WTC11 (cell line): ENCODE measurements around the gene DOK5. TPM values are rescaled to one million over a fixed set of nuclear protein-coding genes. Genes with fewer than 3 reads are reported as not detected.

Experiments used
- ATAC-seq: fragments of 200-7000 bp; cut with Tn5 transposase; 2 replicates; pipeline ENCODE4 v1.10.0; 2021; ENCODE audit warnings: mild to moderate bottlenecking, moderate library complexity
- CTCF ChIA-PET: fragments of 300-600 bp; sonication (Branson Sonifier 250); formaldehyde crosslinking; loops from one replicate; lab custom pipeline; 2021; ENCODE audit warnings: antibody characterized with exemption; lab: Charles Lee
- POLR2A ChIA-PET: fragments of 350-600 bp; sonication (Branson Sonifier 250); formaldehyde crosslinking; loops from one replicate; lab custom pipeline; 2021; ENCODE audit warnings: antibody characterized with exemption; lab: Charles Lee
- DNase-seq: peaks from one replicate; pipeline ENCODE4 v3.0.0; 2021; ENCODE audit warnings: low spot score
- H3K27ac Mint-ChIP-seq: 2 replicates; pipeline ENCODE4 v1.8.0; 2021; ENCODE audit warnings: mixed read lengths
- H3K27me3 Mint-ChIP-seq: 2 replicates; pipeline ENCODE4 v1.8.0; 2021; ENCODE audit warnings: low read depth, mild to moderate bottlenecking, moderate library complexity, mixed read lengths
- H3K36me3 Mint-ChIP-seq: 2 replicates; pipeline ENCODE4 v1.8.0; 2021; ENCODE audit warnings: mixed read lengths
- H3K4me1 Mint-ChIP-seq: 2 replicates; pipeline ENCODE4 v1.8.0; 2022; ENCODE audit warnings: mixed read lengths
- H3K4me3 Mint-ChIP-seq: 2 replicates; pipeline ENCODE4 v1.8.0; 2021; ENCODE audit warnings: mild to moderate bottlenecking, moderate library complexity, mixed read lengths
- H3K9me3 Mint-ChIP-seq: 2 replicates; pipeline ENCODE4 v1.8.0; 2021; ENCODE audit warnings: mixed read lengths
- ATF1 ChIP-seq: sonication (generic); formaldehyde crosslinking; IDR thresholded peaks from 2 replicates; pipeline ENCODE4 v1.8.1; 2023; ENCODE audit warnings: mild to moderate bottlenecking, moderate library complexity, missing genetic modification reagents
- CDX4 ChIP-seq: fragments of 250-450 bp; sonication (Bioruptor Pico); IDR thresholded peaks from 2 replicates; pipeline ENCODE4 v1.9.0; 2021; ENCODE audit warnings: moderate library complexity, mild to moderate bottlenecking, inconsistent platforms, borderline replicate concordance
- E2F1 ChIP-seq: sonication (generic); formaldehyde crosslinking; IDR thresholded peaks from 2 replicates; pipeline ENCODE4 v1.8.0; 2022; ENCODE audit warnings: mild to moderate bottlenecking, missing genetic modification reagents
- E2F4 ChIP-seq: sonication (generic); formaldehyde crosslinking; IDR thresholded peaks from 2 replicates; pipeline ENCODE4 v1.8.1; 2022; ENCODE audit warnings: low read depth, mild to moderate bottlenecking, moderate library complexity, missing genetic modification reagents, borderline replicate concordance
- EMX1 ChIP-seq: fragments of 250-450 bp; sonication (Bioruptor Pico); IDR thresholded peaks from 2 replicates; pipeline ENCODE4 v1.8.0; 2021; ENCODE audit warnings: mild to moderate bottlenecking
- ETV6 ChIP-seq: sonication (generic); formaldehyde crosslinking; IDR thresholded peaks from 2 replicates; pipeline ENCODE4 v1.8.1; 2022; ENCODE audit warnings: mild to moderate bottlenecking, missing genetic modification reagents
- GABPB1 ChIP-seq: sonication (generic); formaldehyde crosslinking; IDR thresholded peaks from 2 replicates; pipeline ENCODE4 v1.8.1; 2023; ENCODE audit warnings: mild to moderate bottlenecking, missing genetic modification reagents
- HMGA2 ChIP-seq: fragments of 250-450 bp; sonication (Bioruptor Pico); IDR thresholded peaks from 2 replicates; pipeline ENCODE4 v1.4.0; 2021; ENCODE audit warnings: mild to moderate bottlenecking, moderate library complexity
- IRF2 ChIP-seq: sonication (generic); formaldehyde crosslinking; IDR thresholded peaks from 2 replicates; pipeline ENCODE4 v1.8.0; 2022; ENCODE audit warnings: low read depth, missing genetic modification reagents, borderline replicate concordance
- NR1H2 ChIP-seq: sonication (generic); formaldehyde crosslinking; IDR thresholded peaks from 2 replicates; pipeline ENCODE4 v1.9.0; 2021; ENCODE audit warnings: mild to moderate bottlenecking, moderate library complexity, missing genetic modification reagents
- OVOL2 ChIP-seq: fragments of 250-450 bp; sonication (Bioruptor Pico); IDR thresholded peaks from 2 replicates; pipeline ENCODE4 v1.9.0; 2021; ENCODE audit warnings: mild to moderate bottlenecking, borderline replicate concordance
- SMAD4 ChIP-seq: sonication (generic); formaldehyde crosslinking; IDR thresholded peaks from 2 replicates; pipeline ENCODE4 v1.8.0; 2022; ENCODE audit warnings: mild to moderate bottlenecking, missing genetic modification reagents
- SOX15 ChIP-seq: fragments of 250-450 bp; sonication (Bioruptor Pico); IDR thresholded peaks from 2 replicates; pipeline ENCODE4 v1.9.0; 2021; ENCODE audit warnings: mild to moderate bottlenecking
- TCF7 ChIP-seq: sonication (generic); formaldehyde crosslinking; IDR thresholded peaks from 2 replicates; pipeline ENCODE4 v1.8.0; 2022; ENCODE audit warnings: mild to moderate bottlenecking, low read depth, missing genetic modification reagents, moderate library complexity
- TEAD1 ChIP-seq: sonication (generic); formaldehyde crosslinking; IDR thresholded peaks from 2 replicates; pipeline ENCODE4 v1.8.0; 2022; ENCODE audit warnings: mild to moderate bottlenecking, missing genetic modification reagents
- ZBTB43 ChIP-seq: sonication (generic); formaldehyde crosslinking; IDR thresholded peaks from 2 replicates; pipeline ENCODE4 v1.8.1; 2023; ENCODE audit warnings: mild to moderate bottlenecking, missing genetic modification reagents
- ZNF121 ChIP-seq: sonication (generic); formaldehyde crosslinking; IDR thresholded peaks from 2 replicates; pipeline ENCODE4 v1.8.0; 2023; ENCODE audit warnings: missing genetic modification reagents
- ZNF138 ChIP-seq: sonication (generic); formaldehyde crosslinking; conservative IDR thresholded peaks from 2 replicates; pipeline ENCODE4 v1.8.1; 2022; ENCODE audit warnings: mild to moderate bottlenecking, moderate library complexity, missing genetic modification reagents
- ZNF396 ChIP-seq: fragments of 250-450 bp; sonication (Bioruptor Pico); IDR thresholded peaks from 2 replicates; pipeline ENCODE4 v1.8.0; 2021; ENCODE audit warnings: mild to moderate bottlenecking, moderate library complexity, borderline replicate concordance
- ZNF671 ChIP-seq: fragments of 250-450 bp; sonication (Bioruptor Pico); IDR thresholded peaks from 2 replicates; pipeline ENCODE4 v1.8.0; 2021; ENCODE audit warnings: mild to moderate bottlenecking
- total RNA-seq: library from RNA; stranded (reverse); gene quantifications from 3 replicates; pipeline ENCODE4 v1.2.3, GENCODE V29; 2021
- TF ChIP-seq, protein P1 (sequence below): sonication (generic); formaldehyde crosslinking; IDR thresholded peaks from 2 replicates; pipeline ENCODE4 v1.8.1; 2022; ENCODE audit warnings: missing genetic modification reagents, borderline replicate concordance
- TF ChIP-seq, protein P2 (sequence below): sonication (generic); formaldehyde crosslinking; IDR thresholded peaks from 2 replicates; pipeline ENCODE4 v1.8.0; 2022; ENCODE audit warnings: missing genetic modification reagents

DOK5 gene
- total RNA-seq, 1 experiment from 2014 or later = 10.1 TPM

DNA sequence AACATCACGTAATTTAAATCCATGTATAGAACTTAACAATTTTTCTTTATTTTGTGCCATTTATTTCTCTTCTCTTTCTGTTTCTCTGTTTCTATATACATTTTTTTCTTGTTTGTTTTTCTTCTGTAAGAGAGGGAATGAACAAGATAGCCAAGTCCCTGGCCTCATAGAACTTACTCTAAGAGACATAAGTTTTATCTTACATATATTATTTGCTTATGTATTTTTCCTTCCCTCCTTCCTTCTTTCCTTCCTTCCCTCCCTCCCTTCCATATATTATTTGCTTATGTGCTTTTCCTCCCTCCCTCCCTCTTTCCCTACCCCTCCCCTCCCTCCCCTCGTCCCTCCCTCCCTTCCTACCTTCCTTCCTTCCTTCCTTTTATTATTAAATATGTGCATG, 13.0 kb downstream of the DOK5 start (continued):
- TF ChIP-seq ZNF121 = no peak
- no peak for TF ChIP-seq NR1H2 (CRISPR knock-in tag)
- TF ChIP-seq E2F1 = no peak
- no peak for TF ChIP-seq TCF7 (CRISPR knock-in tag)
- TF ChIP-seq CDX4 (CRISPR knock-in tag) = no peak
- no peak for TF ChIP-seq ZNF138 (CRISPR knock-in tag)

DNA sequence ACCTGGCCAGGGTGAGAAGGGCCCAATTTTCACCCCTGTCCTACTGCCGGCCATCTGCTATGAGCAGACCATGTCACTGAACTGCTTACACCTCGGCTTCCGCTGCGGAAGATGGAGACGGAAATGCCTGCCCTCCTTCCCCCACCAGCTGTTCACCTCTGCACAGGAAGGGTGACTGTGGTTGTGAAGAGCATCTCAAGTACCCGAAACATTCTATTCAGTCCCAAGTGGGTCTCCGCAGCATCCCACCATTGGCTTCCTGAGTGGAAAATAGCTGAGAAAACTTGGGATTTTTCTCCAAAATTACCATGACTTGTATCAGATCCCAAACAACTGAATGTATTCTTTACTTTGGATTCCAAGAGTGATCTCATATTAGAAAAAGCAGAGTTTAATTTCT, 16.1 kb downstream of the DOK5 start:
- no peak for ATAC-seq
- CTCF ChIA-PET = no interaction called here
- POLR2A ChIA-PET = no interaction called here
- Mint-ChIP-seq H3K4me1 (0 out of 2 replicates have a peak, but pooled peaks cover 6% of the 10 kb centered on the region), H3K9me3 (no peaks in the 10 kb centered on the region), H3K27ac (no peak overlapping the region), H3K4me3 (no peak overlapping the region), H3K27me3 (no peaks in the 10 kb centered on the region), H3K36me3 (no peaks in the 10 kb centered on the region)
- TF ChIP-seq, protein P1, sequence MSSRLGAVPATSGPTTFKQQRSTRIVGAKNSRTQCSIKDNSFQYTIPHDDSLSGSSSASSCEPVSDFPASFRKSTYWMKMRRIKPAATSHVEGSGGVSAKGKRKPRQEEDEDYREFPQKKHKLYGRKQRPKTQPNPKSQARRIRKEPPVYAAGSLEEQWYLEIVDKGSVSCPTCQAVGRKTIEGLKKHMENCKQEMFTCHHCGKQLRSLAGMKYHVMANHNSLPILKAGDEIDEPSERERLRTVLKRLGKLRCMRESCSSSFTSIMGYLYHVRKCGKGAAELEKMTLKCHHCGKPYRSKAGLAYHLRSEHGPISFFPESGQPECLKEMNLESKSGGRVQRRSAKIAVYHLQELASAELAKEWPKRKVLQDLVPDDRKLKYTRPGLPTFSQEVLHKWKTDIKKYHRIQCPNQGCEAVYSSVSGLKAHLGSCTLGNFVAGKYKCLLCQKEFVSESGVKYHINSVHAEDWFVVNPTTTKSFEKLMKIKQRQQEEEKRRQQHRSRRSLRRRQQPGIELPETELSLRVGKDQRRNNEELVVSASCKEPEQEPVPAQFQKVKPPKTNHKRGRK (CRISPR knock-in tag) = no peak
- TF ChIP-seq CDX4 (CRISPR knock-in tag) (no peak), EMX1 (CRISPR knock-in tag) (no peak)
- no peak for DNase-seq

DNA sequence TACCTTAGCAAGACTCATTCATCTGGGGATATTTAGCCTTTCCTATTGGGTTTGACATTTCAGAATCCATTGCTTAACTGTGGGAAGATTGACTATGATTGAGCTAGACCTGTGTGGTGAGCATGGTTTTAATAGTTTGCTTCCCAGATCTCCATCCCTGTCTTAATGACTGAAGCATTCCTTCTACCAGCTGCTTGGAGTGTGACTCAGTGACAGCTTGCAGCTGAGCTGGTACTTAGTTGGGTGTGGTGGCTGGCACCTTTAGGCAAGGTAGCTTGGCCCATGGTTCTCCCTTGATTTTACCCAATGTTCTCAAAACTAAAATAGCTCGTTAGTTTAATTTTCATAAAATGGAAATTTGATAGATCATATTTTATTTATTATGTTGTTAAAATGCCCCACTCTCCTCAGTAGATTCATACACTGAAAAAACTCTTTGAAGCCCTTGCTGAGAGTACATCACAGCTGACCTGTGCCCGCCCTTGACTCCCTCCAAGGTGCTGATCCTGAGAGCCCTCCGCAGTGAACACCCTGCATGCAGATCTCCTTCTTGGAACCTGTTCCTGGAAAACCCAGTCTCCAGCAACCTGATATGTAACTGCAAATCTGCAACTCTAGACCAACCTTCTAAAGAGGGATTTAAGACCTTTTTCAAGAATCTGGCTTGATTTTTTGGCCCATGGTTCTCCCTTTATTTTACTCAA, 19.1 kb downstream of the DOK5 start:
- Mint-ChIP-seq H3K4me3 (no peak overlapping the region), H3K27ac (no peak overlapping the region), H3K4me1 (0 out of 2 replicates have a peak, but pooled peaks cover 6% of the 10 kb centered on the region), H3K9me3 (no peaks in the 10 kb centered on the region), H3K27me3 (no peaks in the 10 kb centered on the region), H3K36me3 (no peaks in the 10 kb centered on the region)
- CTCF ChIA-PET = no interaction called here
- no peak for DNase-seq
- no peak for ATAC-seq
- POLR2A ChIA-PET = interaction anchor here (0.5 kb wide), 1 partner anchor 217 kb away, joined by 6 read pairs; no protein-coding TSS in a partner anchor
- TF ChIP-seq, protein P2, sequence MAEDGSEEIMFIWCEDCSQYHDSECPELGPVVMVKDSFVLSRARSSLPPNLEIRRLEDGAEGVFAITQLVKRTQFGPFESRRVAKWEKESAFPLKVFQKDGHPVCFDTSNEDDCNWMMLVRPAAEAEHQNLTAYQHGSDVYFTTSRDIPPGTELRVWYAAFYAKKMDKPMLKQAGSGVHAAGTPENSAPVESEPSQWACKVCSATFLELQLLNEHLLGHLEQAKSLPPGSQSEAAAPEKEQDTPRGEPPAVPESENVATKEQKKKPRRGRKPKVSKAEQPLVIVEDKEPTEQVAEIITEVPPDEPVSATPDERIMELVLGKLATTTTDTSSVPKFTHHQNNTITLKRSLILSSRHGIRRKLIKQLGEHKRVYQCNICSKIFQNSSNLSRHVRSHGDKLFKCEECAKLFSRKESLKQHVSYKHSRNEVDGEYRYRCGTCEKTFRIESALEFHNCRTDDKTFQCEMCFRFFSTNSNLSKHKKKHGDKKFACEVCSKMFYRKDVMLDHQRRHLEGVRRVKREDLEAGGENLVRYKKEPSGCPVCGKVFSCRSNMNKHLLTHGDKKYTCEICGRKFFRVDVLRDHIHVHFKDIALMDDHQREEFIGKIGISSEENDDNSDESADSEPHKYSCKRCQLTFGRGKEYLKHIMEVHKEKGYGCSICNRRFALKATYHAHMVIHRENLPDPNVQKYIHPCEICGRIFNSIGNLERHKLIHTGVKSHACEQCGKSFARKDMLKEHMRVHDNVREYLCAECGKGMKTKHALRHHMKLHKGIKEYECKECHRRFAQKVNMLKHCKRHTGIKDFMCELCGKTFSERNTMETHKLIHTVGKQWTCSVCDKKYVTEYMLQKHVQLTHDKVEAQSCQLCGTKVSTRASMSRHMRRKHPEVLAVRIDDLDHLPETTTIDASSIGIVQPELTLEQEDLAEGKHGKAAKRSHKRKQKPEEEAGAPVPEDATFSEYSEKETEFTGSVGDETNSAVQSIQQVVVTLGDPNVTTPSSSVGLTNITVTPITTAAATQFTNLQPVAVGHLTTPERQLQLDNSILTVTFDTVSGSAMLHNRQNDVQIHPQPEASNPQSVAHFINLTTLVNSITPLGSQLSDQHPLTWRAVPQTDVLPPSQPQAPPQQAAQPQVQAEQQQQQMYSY (CRISPR knock-in tag) = no peak
- TF ChIP-seq ZNF671 (CRISPR knock-in tag) (no peak), SMAD4 (no peak), OVOL2 (CRISPR knock-in tag) (no peak), ETV6 (CRISPR knock-in tag) (no peak), HMGA2 (CRISPR knock-in tag) (no peak), IRF2 (CRISPR knock-in tag) (no peak), E2F4 (CRISPR knock-in tag) (no peak), SOX15 (no peak), ZBTB43 (no peak), GABPB1 (no peak), ATF1 (CRISPR knock-in tag) (no peak), ZNF396 (CRISPR knock-in tag) (no peak), TEAD1 (CRISPR knock-in tag) (no peak)
